RCC 7860 (cell line): ENCODE measurements around the gene CERS3.

Source experiments
- DNase-seq: peaks from one replicate; pipeline ENCODE4 v3.0.0-alpha.2; 2015; ENCODE audit warnings: low spot score
- FAIRE-seq: peaks from 2 replicates; lab custom pipeline; 2012; peaks lifted over from hg19 to GRCh38; lab: Jason Lieb, UNC

Gene CERS3

DNA sequence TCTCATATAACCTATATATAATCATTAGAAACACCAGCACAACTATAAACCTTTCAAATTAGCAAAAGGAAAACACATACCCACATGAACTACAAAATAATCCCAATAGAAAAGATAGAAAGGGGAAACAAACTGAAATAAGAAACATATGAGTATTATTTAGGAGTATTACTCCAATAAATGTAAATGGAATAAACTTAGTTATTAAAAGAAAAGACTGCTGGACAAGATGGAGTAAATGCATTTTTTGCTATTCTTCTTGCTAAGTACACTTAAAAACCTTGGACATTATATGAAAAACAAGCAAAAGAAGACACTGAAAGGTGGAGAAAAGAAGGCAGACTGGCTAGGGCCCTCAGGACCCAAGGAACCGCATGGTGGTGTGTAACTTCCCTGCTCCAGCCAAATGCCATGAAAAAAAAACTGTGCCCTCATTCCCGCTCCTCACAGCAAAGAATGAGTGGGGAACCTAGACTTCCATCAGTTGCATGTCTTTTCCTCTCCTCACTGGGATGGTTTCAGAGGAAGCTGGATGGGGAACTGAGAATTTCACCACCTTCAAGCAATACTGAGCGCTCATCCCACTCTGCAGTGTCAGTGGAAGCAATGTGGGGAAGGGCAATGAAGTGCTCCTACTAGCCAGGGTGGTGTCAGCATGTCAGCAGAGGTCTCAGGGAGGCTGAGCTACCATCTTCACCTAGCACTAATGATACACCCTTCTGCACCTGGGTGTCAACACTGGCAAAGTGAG lies 143.3 kb downstream of the CERS3 start:
- FAIRE-seq = no peak
- DNase-seq = no peak

DNA sequence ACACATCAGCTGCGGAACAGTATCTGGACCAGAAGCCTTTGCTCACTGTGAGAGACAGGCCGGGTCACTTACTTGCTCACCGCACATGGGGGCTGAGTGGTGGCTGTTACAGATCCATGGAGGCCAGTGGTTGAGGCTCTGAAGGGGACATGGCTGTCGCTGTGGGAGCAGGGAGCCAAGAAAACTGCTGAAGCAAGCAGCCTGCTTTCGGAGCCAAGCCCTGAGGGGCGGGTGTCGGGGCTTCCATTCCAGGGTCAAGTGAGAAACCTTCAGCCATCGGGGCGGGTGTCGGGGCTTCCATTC lies 144.7 kb downstream of the CERS3 start:
- no peak for FAIRE-seq

DNA sequence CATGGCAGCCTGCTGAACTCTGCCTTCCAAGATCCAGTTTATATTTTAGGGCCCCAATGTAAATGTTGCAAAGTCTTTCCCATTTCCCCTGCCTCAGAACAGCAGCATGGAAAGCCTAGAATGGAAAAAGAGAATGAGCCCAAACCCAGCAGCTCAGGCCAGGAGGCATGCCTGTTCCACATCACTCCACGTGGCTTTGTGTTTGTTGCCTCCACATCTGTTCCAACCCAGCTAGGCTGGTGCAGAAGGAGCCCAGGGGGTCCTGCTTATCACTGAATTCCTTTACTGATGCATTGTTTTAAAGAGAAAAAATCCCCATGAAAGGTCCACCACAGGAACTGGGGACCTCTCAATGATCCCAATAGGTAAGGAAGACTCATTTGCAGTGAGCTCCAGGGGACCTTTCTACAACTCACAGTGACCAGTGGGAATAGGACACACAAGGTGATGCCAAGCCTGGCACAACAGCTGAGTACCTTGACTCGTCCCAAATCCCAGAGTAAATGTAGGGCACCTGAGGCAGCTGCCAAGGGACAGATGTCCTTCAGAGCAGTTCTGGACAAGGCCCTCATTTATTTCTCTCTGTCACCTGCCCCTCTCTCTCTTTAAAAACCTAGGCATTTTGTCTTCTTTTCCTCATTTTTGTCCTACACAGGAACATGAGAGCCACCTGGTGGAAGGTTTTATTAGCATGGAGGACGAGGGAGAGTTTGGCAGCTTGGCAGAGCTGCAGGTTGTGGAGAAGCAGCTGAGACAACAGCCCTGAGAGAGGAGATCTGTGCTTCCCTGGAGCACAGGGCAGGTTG lies 145.2 kb downstream of the CERS3 start:
- no peak for FAIRE-seq
- no peak for DNase-seq

More for the DNA sequence above, 144.7 kb downstream of the CERS3 start:
- DNase-seq = no peak

DNA sequence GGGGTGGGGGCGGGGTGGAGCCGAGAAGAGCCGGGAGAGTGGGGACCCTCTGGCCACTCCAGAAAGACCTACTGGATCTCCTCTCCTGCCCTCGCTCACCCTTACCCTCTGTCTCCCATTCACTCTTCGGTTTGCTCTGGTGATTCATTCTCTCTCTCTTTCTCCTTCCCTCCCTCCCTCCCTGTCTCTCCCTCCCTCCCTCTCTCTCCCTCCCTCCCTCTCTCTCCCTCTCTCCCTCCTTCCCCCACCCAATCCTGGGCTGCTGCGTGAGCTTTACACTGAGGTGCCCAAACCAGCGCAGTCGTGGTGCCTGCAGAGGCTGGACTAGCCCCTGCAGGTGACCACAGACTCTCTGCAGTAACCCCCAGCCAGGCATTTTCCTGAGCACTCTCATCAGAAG lies 154.8 kb downstream of the CERS3 start:
- no peak for DNase-seq
- FAIRE-seq = no peak

DNA sequence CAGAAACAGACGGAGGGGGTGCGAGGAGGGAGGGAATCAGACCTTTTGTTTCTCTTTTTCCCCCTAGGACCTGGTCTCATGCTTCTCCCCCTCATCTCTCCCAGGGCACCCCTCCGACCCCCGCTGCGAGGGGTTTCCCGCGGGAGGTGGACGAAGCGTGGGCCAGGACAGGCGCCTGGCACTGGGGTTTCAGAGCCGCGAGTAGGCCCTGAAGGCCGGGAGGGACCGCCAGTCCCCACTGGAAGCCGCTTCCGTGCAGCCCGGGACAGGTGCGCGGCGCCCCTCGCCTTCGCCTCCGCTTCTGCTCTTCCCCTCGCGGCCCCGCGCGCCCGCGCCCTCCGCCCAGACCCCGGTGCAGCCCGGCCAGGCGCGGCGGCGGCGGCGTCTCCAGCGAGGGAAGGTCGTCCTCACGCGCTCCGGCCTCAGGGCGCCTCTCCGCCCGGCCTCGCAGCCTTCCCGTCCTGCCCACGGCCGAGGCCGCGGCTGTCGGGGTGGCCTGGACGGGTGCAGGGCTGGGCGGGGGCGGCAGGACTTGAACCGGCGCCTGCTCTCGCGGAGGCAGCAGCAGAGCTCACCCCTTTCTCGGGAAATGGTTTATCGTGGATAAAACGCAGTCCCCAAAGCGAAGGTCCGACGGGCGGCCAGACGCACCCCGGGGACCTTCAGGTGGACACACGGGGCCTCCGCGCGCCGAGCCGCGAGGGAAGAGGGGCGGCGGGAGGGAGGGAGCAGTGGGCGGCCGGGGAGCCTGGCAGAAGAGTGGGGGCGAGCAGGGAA lies 155.4 kb downstream of the CERS3 start:
- DNase-seq = no peak
- FAIRE-seq = no peak

DNA sequence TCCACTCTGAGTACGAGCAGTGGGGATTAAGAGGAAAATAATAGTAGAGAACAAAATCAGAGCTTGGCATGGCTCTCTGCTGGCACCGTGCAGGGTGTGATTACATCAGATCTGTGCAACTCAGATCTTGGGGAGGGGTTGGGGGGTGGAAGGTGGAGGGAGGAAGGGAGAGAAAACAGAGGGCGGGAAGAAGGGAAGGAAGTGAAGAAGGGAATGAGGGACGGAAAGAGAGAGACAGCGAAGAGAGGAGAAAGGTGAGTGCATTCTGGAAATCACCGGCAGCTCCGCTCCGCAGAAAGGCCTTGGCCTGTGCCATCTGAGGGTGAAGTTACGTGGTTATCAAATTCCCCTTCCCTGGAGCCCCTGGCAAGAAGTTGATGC lies 156.0 kb downstream of the CERS3 start:
- DNase-seq (no peak), FAIRE-seq (no peak)

DNA sequence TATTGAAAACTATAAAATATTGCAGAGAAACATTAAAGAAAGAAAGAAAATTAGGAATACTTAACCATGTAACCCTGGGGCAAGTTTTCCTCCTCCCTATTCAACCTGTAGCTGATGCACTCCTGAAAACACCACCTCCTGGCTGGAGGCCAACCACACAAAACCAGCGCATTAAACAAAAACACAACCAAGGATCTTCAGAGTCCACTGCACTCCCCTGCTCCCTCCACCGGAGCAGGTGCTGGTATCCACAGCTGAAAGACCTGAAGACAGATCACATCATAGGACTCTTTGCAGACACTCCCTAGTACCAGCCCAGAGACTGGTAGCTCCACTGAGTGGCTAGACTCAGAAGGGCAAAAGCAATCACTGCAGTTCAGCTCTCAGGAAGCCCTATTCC lies 173.4 kb downstream of the CERS3 start:
- no peak for FAIRE-seq
- DNase-seq = no peak

DNA sequence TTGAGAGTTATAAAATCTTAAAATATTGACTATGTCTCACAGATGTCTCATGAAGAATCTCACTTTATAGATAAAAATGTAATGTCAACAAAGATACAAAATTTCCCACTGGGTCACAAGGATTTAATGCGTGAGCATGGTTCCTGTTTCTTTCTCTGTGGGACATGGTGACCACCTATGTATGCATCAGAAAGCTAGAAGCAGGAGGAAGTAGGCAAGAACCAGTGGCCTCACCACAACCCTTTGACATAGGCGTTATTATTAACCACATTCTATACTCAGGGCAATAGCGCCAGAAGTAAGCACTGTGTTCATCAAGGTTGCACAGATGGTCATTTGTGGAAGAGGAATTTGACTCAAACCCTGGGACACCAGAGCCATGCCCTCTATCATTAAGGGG lies 175.3 kb downstream of the CERS3 start:
- no peak for DNase-seq

DNA sequence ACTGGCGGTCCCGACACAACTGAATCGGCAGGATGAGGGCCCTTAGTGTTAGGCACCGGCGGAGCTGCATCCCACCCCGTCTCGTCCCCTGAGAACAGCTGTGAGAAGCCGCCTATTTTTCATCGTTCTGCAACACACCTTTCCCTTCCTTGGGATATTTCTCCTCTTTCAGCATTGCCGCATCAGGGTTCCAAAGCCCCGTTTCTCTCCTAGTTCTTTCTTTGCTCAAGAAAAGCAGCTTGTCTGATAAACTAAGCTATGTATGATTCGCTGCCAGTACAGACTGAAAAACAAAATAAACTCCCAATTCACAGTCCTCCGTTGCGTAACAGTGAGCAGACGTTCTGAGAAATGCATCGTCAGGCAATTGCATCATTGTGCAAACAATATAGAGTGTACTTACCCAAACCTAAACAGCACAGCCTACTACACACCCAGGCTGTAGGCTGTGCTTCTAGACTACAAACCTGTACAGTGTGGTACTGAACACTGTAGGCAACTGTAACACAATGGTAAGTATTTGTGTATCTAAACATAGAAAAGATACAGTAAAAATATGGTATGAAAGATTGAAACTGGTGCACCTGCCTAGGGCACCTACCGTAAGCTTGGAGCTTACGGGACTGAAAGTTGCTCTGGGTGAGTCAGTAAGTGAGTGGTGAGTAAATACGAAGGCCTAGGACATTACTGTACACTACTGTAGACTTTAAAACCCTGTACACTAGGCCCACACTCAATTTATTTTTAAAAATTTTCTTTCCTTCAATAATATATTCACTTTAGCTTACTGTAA lies 178.1 kb downstream of the CERS3 start:
- FAIRE-seq (no peak), DNase-seq (no peak)

More for the DNA sequence above, 175.3 kb downstream of the CERS3 start:
- no peak for FAIRE-seq
